Muscle of arm (tissue), 12 donors: ENCODE measurements around the gene FAM50A. TPM values are rescaled to one million over a fixed set of nuclear protein-coding genes. Genes with fewer than 3 reads are reported as not detected.

Experiments
- DNase-seq: peaks from one replicate; pipeline ENCODE4 v3.0.0-alpha.2; 2013
- polyA plus RNA-seq, 12 donors: library from polyadenylated mRNA; unstranded; fragments of 120-200 nt; gene quantifications; one replicate each; pipeline ENCODE4 v1.2.1, GENCODE V29; 2013; ENCODE audit not compliant: insufficient read length in 12 of 12

FAM50A gene
- polyA plus RNA-seq, 12 donors: 47.6 to 88.9 (median 54.2) TPM; not detected in 1

- DNase-seq: no peak
Observed at GRCh38 chrX:154459832-154460231, 15.9 kb downstream of the FAM50A start.

GRCh38 chrX:154460326-154460725 is 16.4 kb downstream of the FAM50A start:
- DNase-seq: no peak

- DNase-seq: no peak
Observed at GRCh38 chrX:154462396-154462795, 18.5 kb downstream of the FAM50A start.

- DNase-seq: no peak
Observed at GRCh38 chrX:154463611-154464220, 19.8 kb downstream of the FAM50A start.

- DNase-seq: no peak
Observed at GRCh38 chrX:154464806-154465365, 20.9 kb downstream of the FAM50A start.

- DNase-seq: no peak
Observed at GRCh38 chrX:154465601-154466000, 21.7 kb downstream of the FAM50A start.

GRCh38 chrX:154466036-154466435 is 22.1 kb downstream of the FAM50A start:
- DNase-seq: no peak

- DNase-seq: no peak
Observed at GRCh38 chrX:154466907-154467306, 23.0 kb downstream of the FAM50A start.

GRCh38 chrX:154467556-154467955 is 23.6 kb downstream of the FAM50A start:
- no peak for DNase-seq

- DNase-seq: no peak
Observed at GRCh38 chrX:154468217-154468616, 24.3 kb downstream of the FAM50A start.

GRCh38 chrX:154469114-154469513 is 25.2 kb downstream of the FAM50A start:
- no peak for DNase-seq

- no peak for DNase-seq
Observed at GRCh38 chrX:154469880-154470279, 25.9 kb downstream of the FAM50A start.

- DNase-seq: no peak
Observed at GRCh38 chrX:154470434-154470833, 26.5 kb downstream of the FAM50A start.

- no peak for DNase-seq
Observed at GRCh38 chrX:154470914-154471568, 27.1 kb downstream of the FAM50A start.

- DNase-seq: no peak
Observed at GRCh38 chrX:154471839-154472684, 28.1 kb downstream of the FAM50A start.

GRCh38 chrX:154472685-154473632 is 29.0 kb downstream of the FAM50A start:
- DNase-seq: no peak

GRCh38 chrX:154473683-154474082 is 29.7 kb downstream of the FAM50A start:
- no peak for DNase-seq

- DNase-seq: no peak
Observed at GRCh38 chrX:154476821-154477220, 32.9 kb downstream of the FAM50A start.

- DNase-seq: no peak
Observed at GRCh38 chrX:154477891-154478477, 34.0 kb downstream of the FAM50A start.

GRCh38 chrX:154478728-154479622 is 35.0 kb downstream of the FAM50A start, which contains the start of gene LAGE3:
LAGE3 (minus strand) TSS chrX:154479281; CDS start chrX:154478915, 366 bp downstream.
- peak; percentile 88 for DNase-seq
